Astrocyte of the spinal cord (primary cell): ENCODE data around the gene CCDC102A.

Source experiments
- DNase-seq: peaks from one replicate; pipeline ENCODE4 v3.0.0; 2011; ENCODE audit warnings: low read depth, low spot score
- H3K4me3 ChIP-seq: 2 replicates; pipeline ENCODE4 v1.5.1; 2011; ENCODE audit warnings: low read depth, mild to moderate bottlenecking, low read length, moderate library complexity
- in situ Hi-C: cut with HindIII; loops from 2 replicates; pipeline ENCODE4 v1.10.0; 2017; ENCODE audit warnings: low sequenced_read_pairs
- TF ChIP-seq, protein P1 (sequence below): IDR thresholded peaks from 2 replicates; pipeline ENCODE4 v1.5.1; 2012; ENCODE audit warnings: low read depth, mild to moderate bottlenecking, low read length, inconsistent platforms

The CCDC102A gene

GRCh38 chr16:57482845-57483545, 53.4 kb downstream of the CCDC102A start:
- in situ Hi-C loops, result no loop called here
- no peak for DNase-seq
- no peak overlapping the region for H3K4me3 ChIP-seq
- TF ChIP-seq, protein P1, sequence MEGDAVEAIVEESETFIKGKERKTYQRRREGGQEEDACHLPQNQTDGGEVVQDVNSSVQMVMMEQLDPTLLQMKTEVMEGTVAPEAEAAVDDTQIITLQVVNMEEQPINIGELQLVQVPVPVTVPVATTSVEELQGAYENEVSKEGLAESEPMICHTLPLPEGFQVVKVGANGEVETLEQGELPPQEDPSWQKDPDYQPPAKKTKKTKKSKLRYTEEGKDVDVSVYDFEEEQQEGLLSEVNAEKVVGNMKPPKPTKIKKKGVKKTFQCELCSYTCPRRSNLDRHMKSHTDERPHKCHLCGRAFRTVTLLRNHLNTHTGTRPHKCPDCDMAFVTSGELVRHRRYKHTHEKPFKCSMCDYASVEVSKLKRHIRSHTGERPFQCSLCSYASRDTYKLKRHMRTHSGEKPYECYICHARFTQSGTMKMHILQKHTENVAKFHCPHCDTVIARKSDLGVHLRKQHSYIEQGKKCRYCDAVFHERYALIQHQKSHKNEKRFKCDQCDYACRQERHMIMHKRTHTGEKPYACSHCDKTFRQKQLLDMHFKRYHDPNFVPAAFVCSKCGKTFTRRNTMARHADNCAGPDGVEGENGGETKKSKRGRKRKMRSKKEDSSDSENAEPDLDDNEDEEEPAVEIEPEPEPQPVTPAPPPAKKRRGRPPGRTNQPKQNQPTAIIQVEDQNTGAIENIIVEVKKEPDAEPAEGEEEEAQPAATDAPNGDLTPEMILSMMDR, result no peak

- no peak overlapping the region for H3K4me3 ChIP-seq
- in situ Hi-C loops, result no loop called here
- no peak for DNase-seq
- TF ChIP-seq, protein P1, result no peak
Measured at GRCh38 chr16:57481421-57481820, 55.0 kb downstream of the CCDC102A start.

GRCh38 chr16:57480754-57481230, 55.6 kb downstream of the CCDC102A start:
- in situ Hi-C loops, result no loop called here
- TF ChIP-seq, protein P1, result no peak
- no peak overlapping the region for H3K4me3 ChIP-seq
- DNase-seq, result no peak

- in situ Hi-C loops, result no loop called here
- H3K4me3 ChIP-seq, result peak overlapping the region; percentile 55
- TF ChIP-seq, protein P1, result no peak
- no peak for DNase-seq
Measured at GRCh38 chr16:57479976-57480753, 56.2 kb downstream of the CCDC102A start.

DNA sequence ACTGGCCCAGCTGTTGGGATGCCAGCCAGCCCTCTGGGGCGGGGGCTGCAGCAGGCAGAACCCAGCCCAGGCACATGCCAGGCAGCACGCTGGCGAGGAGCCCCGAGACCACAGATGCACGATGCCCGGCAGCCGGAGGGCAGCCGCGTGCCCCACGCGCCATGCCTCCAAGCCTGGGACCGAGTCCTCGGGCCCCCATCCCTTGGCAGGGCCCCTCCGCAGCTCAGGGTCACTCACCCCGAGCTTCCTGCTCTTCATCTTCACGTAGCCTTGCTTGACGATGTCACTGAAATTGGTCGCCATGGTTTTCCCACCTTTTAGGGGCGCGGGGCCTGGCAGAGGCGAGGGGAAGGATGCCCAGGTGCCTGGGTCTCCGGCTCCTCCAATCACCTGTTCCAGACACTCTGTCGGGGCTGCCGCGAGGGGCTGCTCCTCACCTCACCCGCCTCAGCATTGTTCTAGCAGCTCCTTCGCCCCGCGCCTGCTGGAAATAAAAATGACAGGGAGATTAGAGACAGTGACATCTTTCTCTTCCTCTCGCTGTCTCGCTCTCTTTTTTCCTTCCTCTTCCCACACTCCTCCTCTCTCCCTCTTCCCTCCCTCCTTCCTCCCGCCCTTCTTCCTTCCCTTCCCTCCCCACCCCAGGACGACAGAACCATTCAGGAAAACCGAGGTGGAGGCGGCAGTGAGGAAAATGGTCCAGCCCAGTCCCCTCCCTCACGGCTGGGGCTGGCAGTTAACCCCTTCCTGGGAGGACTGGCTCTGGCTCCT, 57.0 kb downstream of the CCDC102A start:
- TF ChIP-seq, protein P1, result no peak
- H3K4me3 ChIP-seq, result peak overlapping the region; percentile 55
- peak; percentile 54 for DNase-seq

DNA sequence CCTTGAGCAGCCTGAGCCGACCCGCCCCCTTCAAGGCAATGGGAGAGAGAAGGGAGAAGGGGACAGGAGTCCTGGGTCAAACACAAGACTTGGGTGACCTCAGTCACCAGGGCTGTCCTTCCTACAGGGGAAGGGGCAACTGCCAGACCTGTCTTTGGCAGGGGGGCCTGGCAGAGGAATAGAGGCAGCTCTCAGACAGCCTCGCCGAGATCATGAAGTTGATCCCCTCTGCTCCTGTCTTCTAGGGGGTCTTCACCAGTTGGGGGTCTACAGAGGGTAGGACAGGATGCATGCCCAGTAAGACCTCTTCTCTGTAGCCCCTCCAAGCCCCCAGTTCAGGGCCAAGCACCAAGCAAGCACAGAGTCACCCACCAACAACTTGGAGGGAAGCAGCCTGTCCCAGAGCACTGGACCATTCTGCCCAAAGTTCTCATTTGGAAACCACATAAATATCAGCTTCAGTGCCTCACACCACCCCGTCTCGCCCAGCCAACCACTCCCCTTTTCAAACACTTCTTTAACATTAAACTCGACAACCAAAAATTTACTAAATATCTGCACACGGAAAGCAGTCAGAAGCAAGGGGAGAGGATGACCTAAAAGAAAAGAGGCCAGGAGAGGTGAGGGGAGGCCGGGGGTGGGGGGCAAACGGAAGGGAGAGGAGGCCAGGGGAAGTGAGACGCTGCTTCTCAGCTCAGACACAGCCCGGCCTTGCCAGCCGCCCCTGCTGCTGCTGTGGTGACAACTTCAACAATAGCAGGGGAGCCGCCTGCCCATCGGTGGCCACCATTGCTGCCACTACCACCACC, 57.8 kb downstream of the CCDC102A start:
- no peak for DNase-seq
- in situ Hi-C loops, result no loop called here
- H3K4me3 ChIP-seq, result peak overlapping the region; percentile 55
- TF ChIP-seq, protein P1, result no peak

More for the DNA sequence above, 57.0 kb downstream of the CCDC102A start:
- in situ Hi-C loops, result no loop called here
